HepG2 (cell line): ENCODE measurements around the gene EEF1AKMT4. TPM values are rescaled to one million over a fixed set of nuclear protein-coding genes. Genes with fewer than 3 reads are reported as not detected.
A peak's percentile ranks its signal among the peaks of the same experiment; 100 is the strongest.

Experiments
- ATAC-seq: fragments of 200-7000 bp; cut with Tn5 transposase; 3 replicates; pipeline ENCODE4 v1.9.1; 2020; ENCODE audit warnings: mild to moderate bottlenecking, moderate library complexity
- BruUV-seq: library from RNA; stranded (reverse); fragments of 400-500 nt; replicated peaks from 2 replicates; lab custom pipeline; 2021; lab: Mats Ljungman, UMichigan
- CTCF ChIA-PET: fragments of 300-600 bp; formaldehyde crosslinking; extraction: SDS; loops from one replicate; lab custom pipeline; 2021; ENCODE audit warnings: low total read pairs, inconsistent platforms, low intra/inter-chr PET ratio; lab: Yijun Ruan, JAX
- POLR2A ChIA-PET: fragments of 350-600 bp; sonication (Branson Sonifier 250); formaldehyde crosslinking; loops from one replicate; lab custom pipeline; 2020; ENCODE audit warnings: antibody characterized with exemption, inconsistent platforms; lab: Yijun Ruan, JAX
- DNase-seq: peaks from one replicate; pipeline ENCODE4 v3.0.0-alpha.2; 2015; ENCODE audit warnings: low spot score
- FAIRE-seq: peaks from 3 replicates; lab custom pipeline; 2011; peaks lifted over from hg19 to GRCh38; lab: Jason Lieb, UNC
- H2AFZ ChIP-seq: one replicate; pipeline ENCODE4 v1.6.1; 2011; ENCODE audit warnings: low read length, inconsistent platforms
- H3K27ac ChIP-seq: fragments of 300-600 bp; 3 replicates; pipeline ENCODE4 v1.8.0; 2011; ENCODE audit warnings: mixed run types, mild to moderate bottlenecking, mixed read lengths, low read length, inconsistent platforms; ENCODE audit not compliant: insufficient read depth; ENCODE audit errors: extremely low read length
- H3K27me3 ChIP-seq, 2 experiments: fragments of 200-600 bp in 1 of 2; 2 replicates in 1 of 2; 3 replicates in 1 of 2; pipeline versions ENCODE4 v1.6.0 to v1.8.0; 2011; ENCODE audit warnings: low read length in 2 of 2, mild to moderate bottlenecking in 2 of 2, moderate library complexity in 2 of 2, inconsistent platforms in 1 of 2; ENCODE audit not compliant: insufficient read depth in 2 of 2, control insufficient read depth in 1 of 2
- H3K36me3 ChIP-seq, 2 experiments: fragments of 200-600 bp in 1 of 2; replicated peaks in 1 of 2; 2 replicates in 1 of 2; 3 replicates in 1 of 2; pipeline versions ENCODE4 v1.5.1 to v1.8.0; 2011; ENCODE audit warnings: low read length in 2 of 2, inconsistent platforms in 1 of 2; ENCODE audit not compliant: insufficient read depth in 2 of 2, control insufficient read depth in 1 of 2
- H3K4me1 ChIP-seq: 2 replicates; pipeline ENCODE4 v1.5.1; 2012; ENCODE audit warnings: low read length, inconsistent platforms; ENCODE audit not compliant: insufficient read depth
- H3K4me2 ChIP-seq: 2 replicates; pipeline ENCODE4 v1.6.0; 2011; ENCODE audit warnings: low read depth, low read length, inconsistent platforms
- H3K4me3 ChIP-seq, 3 experiments: fragments of 200-600 bp in 1 of 3; sonication (generic), shearing (Covaris generic) in 1 of 3; replicated peaks in 1 of 3; 2 replicates each; pipeline ENCODE4 v1.5.1; 2011 to 2016; ENCODE audit warnings: low read length in 3 of 3, inconsistent platforms in 2 of 3, low read depth in 2 of 3, mild to moderate bottlenecking in 2 of 3, control low read depth in 1 of 3, mixed read lengths in 1 of 3; ENCODE audit not compliant: insufficient read depth in 1 of 3
- H3K79me2 ChIP-seq: one replicate; pipeline ENCODE4 v1.6.1; 2011; ENCODE audit warnings: low read length, inconsistent platforms; ENCODE audit not compliant: insufficient read depth
- H3K9ac ChIP-seq: 2 replicates; pipeline ENCODE4 v1.6.0; 2011; ENCODE audit warnings: mild to moderate bottlenecking, low read depth, low read length, inconsistent platforms; ENCODE audit not compliant: insufficient read depth
- H3K9me3 ChIP-seq: 2 replicates; pipeline ENCODE4 v1.5.1; 2012; ENCODE audit warnings: mild to moderate bottlenecking, low read length
- H4K20me1 ChIP-seq: 2 replicates; pipeline ENCODE4 v1.6.0; 2011; ENCODE audit warnings: inconsistent platforms, mild to moderate bottlenecking, low read length, moderate library complexity; ENCODE audit not compliant: insufficient read depth
- MYNN ChIP-seq: sonication (generic); formaldehyde crosslinking; IDR thresholded peaks from 2 replicates; pipeline ENCODE4 v1.4.0; 2020; ENCODE audit warnings: mild to moderate bottlenecking, low read depth, missing genetic modification reagents
- PPARG ChIP-seq: conservative IDR thresholded peaks from 2 replicates; pipeline ENCODE4 v1.6.1; 2016; ENCODE audit warnings: missing biosample characterization, missing genetic modification reagents
- ZNF292 ChIP-seq: sonication (generic); formaldehyde crosslinking; IDR thresholded peaks from 2 replicates; pipeline ENCODE4 v1.8.1; 2022; ENCODE audit warnings: mild to moderate bottlenecking, low read depth, missing genetic modification reagents, borderline replicate concordance
- ZNF350 ChIP-seq: sonication (generic); formaldehyde crosslinking; IDR thresholded peaks from 2 replicates; pipeline ENCODE4 v1.4.0; 2020; ENCODE audit warnings: mild to moderate bottlenecking, low read depth, missing genetic modification reagents, borderline replicate concordance
- ZNF501 ChIP-seq: sonication (generic); formaldehyde crosslinking; IDR thresholded peaks from 2 replicates; pipeline ENCODE4 v1.5.1; 2020; ENCODE audit warnings: mild to moderate bottlenecking, moderate library complexity, missing genetic modification reagents
- ZNF883 ChIP-seq: sonication (generic); formaldehyde crosslinking; IDR thresholded peaks from 2 replicates; pipeline ENCODE4 v1.5.1; 2020; ENCODE audit warnings: mild to moderate bottlenecking, missing genetic modification reagents; ENCODE audit errors: not compliant biosample characterization
- WGBS: methylation state at CpG from one replicate; pipeline ENCODE4 v1.1.6; 2017; ENCODE audit warnings: low lambda C conversion rate; 5-methylcytosine and 5-hydroxymethylcytosine counted together
- in situ Hi-C: cut with HindIII; loops from 2 replicates; pipeline ENCODE4 v1.10.0; 2017; ENCODE audit warnings: low pct_unique_long_range_greater_than_20kb; ENCODE audit not compliant: extremely low pct_ligation_motif_present
- intact Hi-C: fragments of 100-400 bp; cut with micrococcal nuclease; formaldehyde crosslinking; loops from one replicate; pipeline ENCODE4 v1.10.0; 2022; ENCODE audit not compliant: unreplicated experiment
- polyA plus RNA-seq, 8 experiments: library from polyadenylated mRNA; depleted of rRNA in 3 of 8; stranded (reverse) in 7 of 8; unstranded in 1 of 8; fragments of >200 nt; fragmentation: Illumina TruSeq in 4 of 8; extraction: Trizol in 4 of 8; gene quantifications; 2 replicates each; pipeline versions ENCODE4 v1.2.1 to v1.2.3, GENCODE V29; 2011 to 2016; ENCODE audit warnings: low read depth in 4 of 8, missing spikeins in 1 of 8, mixed read lengths in 1 of 8; ENCODE audit not compliant: insufficient read depth in 1 of 8
- total RNA-seq, 5 experiments: library from RNA; depleted of rRNA; stranded (reverse); fragments of >200 nt; fragmentation: Illumina TruSeq; extraction: Trizol; gene quantifications; 2 replicates each; pipeline ENCODE4 v1.2.3, GENCODE V29; 2016; ENCODE audit warnings: low read depth in 1 of 5
- TF ChIP-seq, protein P1 (sequence below), 2 experiments: sonication (generic) in 1 of 2; formaldehyde crosslinking in 1 of 2; IDR thresholded peaks; 2 replicates each; pipeline versions ENCODE4 v1.6.1 to v1.9.0; 2014 to 2022; ENCODE audit warnings: antibody characterized with exemption in 1 of 2, borderline replicate concordance in 1 of 2, inconsistent platforms in 1 of 2, low read depth in 1 of 2, missing genetic modification reagents in 1 of 2

EEF1AKMT4 gene
- total and polyA plus RNA-seq, 2 of the 13 experiments (the other 11 are each of a cell fraction or from before 2014, with no cell fraction given): 13.1 to 15.8 TPM

DNA sequence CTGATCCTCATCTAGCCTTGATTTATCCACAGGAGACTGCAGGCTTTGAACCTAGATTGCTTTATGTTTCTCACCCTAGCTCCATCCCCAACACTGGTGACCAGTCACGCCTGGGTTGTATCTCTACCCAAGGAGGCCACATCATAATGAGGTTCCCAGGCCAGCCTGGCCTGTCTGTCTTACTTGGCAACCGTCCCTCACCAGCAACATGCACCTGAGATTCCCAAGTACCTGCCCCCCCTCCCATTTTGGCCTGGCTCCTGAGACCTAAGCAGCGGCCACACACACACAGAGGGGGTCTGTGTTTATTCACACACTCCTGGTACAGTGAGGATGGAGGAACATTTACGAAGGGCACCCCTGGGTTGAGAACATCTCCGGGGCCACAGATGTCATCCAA lies 9.5 kb downstream of the EEF1AKMT4 start:
- ChIA-PET CTCF (no interaction called here), POLR2A (no interaction called here)
- no peak overlapping the region for H3K4me2 ChIP-seq
- FAIRE-seq: no peak
- TF ChIP-seq ZNF292 (CRISPR knock-in tag) (no peak), ZNF501 (CRISPR knock-in tag) (no peak), ZNF350 (no peak), PPARG (no peak), MYNN (CRISPR knock-in tag) (no peak), ZNF883 (CRISPR knock-in tag) (no peak)
- TF ChIP-seq, protein P1, sequence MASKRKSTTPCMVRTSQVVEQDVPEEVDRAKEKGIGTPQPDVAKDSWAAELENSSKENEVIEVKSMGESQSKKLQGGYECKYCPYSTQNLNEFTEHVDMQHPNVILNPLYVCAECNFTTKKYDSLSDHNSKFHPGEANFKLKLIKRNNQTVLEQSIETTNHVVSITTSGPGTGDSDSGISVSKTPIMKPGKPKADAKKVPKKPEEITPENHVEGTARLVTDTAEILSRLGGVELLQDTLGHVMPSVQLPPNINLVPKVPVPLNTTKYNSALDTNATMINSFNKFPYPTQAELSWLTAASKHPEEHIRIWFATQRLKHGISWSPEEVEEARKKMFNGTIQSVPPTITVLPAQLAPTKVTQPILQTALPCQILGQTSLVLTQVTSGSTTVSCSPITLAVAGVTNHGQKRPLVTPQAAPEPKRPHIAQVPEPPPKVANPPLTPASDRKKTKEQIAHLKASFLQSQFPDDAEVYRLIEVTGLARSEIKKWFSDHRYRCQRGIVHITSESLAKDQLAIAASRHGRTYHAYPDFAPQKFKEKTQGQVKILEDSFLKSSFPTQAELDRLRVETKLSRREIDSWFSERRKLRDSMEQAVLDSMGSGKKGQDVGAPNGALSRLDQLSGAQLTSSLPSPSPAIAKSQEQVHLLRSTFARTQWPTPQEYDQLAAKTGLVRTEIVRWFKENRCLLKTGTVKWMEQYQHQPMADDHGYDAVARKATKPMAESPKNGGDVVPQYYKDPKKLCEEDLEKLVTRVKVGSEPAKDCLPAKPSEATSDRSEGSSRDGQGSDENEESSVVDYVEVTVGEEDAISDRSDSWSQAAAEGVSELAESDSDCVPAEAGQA (IDR thresholded peaks at IDR 0.05; ENCODE audit: low read depth): no peak
- TF ChIP-seq, protein P1 (CRISPR knock-in tag; IDR thresholded peaks at IDR 0.05; ENCODE audit: borderline replicate concordance): no peak
- peaks cover 12% of the 10 kb centered on the region; the same call in 1 of the 2 replicates for H4K20me1 ChIP-seq
- no peak overlapping the region for H3K9ac ChIP-seq
- 85% methylated on average over 4 of the region's 5 CpGs for WGBS
- BruUV-seq: TSS peak; percentile 41
- intact Hi-C loops: no loop called here
- no peak for DNase-seq
- peaks cover 1% of the 10 kb centered on the region for H3K79me2 ChIP-seq
- H3K27ac ChIP-seq: no peak overlapping the region
- ATAC-seq: no peak
- H3K27me3 ChIP-seq: peaks cover 3 to 27% of the 10 kb centered on the region in 2 experiments
- H3K4me1 ChIP-seq: peaks cover 24% of the 10 kb centered on the region
- no peak overlapping the region for H3K4me3 ChIP-seq
- no peak overlapping the region for H2AFZ ChIP-seq
- H3K9me3 ChIP-seq: no peaks in the 10 kb centered on the region
- 0 out of 5 replicates have a peak, but pooled peaks cover 0 to 1% of the 10 kb centered on the region in 2 experiments for H3K36me3 ChIP-seq
- in situ Hi-C loops: no loop called here
